K562 (cell line): ENCODE measurements around the gene FCGR3A. TPM values are rescaled to one million over a fixed set of nuclear protein-coding genes. Genes with fewer than 3 reads are reported as not detected.
"Not testable (repeated sequence)": the region's sequence is repeated elsewhere in the genome, so short reads cannot be mapped to it uniquely, and the experiment has no call there.

Experiments used
- BRD4 ChIP-seq: fragments of 200-600 bp; sonication (generic); IDR thresholded peaks from 2 replicates; pipeline ENCODE4 v1.6.1; 2017; ENCODE audit warnings: inconsistent platforms
- C11orf30 ChIP-seq: fragments of 450-650 bp; IDR thresholded peaks from 2 replicates; pipeline ENCODE4 v1.6.1; 2016; ENCODE audit warnings: low read depth, mild to moderate bottlenecking
- CBFB ChIP-seq: sonication (generic); formaldehyde crosslinking; IDR thresholded peaks from 2 replicates; pipeline ENCODE4 v1.4.0; 2020; ENCODE audit warnings: mild to moderate bottlenecking, missing genetic modification reagents
- DMBX1 ChIP-seq: fragments of 250-450 bp; sonication (Bioruptor Pico); IDR thresholded peaks from 2 replicates; pipeline ENCODE4 v1.8.0; 2022; ENCODE audit warnings: inconsistent platforms, mild to moderate bottlenecking, moderate library complexity, borderline replicate concordance
- E2F3 ChIP-seq: fragments of 250-450 bp; sonication (Bioruptor Pico); IDR thresholded peaks from 2 replicates; pipeline ENCODE4 v1.4.0; 2020; ENCODE audit warnings: mild to moderate bottlenecking
- ETV1 ChIP-seq: fragments of 450-650 bp; conservative IDR thresholded peaks from 2 replicates; pipeline ENCODE4 v1.6.1; 2016; ENCODE audit warnings: missing genetic modification characterization, control low read depth, low read depth, missing compliant biosample characterization
- FOXK1 ChIP-seq: sonication (generic); formaldehyde crosslinking; IDR thresholded peaks from 2 replicates; pipeline ENCODE4 v1.8.0; 2022; ENCODE audit warnings: missing genetic modification reagents, mild to moderate bottlenecking, borderline replicate concordance
- KDM5B ChIP-seq: fragments of 200-600 bp; sonication (generic); IDR thresholded peaks from 2 replicates; pipeline ENCODE4 v1.6.1; 2012; ENCODE audit warnings: low read depth, mild to moderate bottlenecking, moderate library complexity, low read length, control low read depth, inconsistent platforms; ENCODE audit not compliant: insufficient replicate concordance
- LEF1 ChIP-seq: fragments of 450-650 bp; IDR thresholded peaks from 2 replicates; pipeline ENCODE4 v1.6.1; 2016; ENCODE audit warnings: mild to moderate bottlenecking
- NR2C1 ChIP-seq, 2 experiments: fragments of 450-650 bp; IDR thresholded peaks; 2 replicates each; pipeline ENCODE4 v1.6.1; 2017; ENCODE audit warnings: mild to moderate bottlenecking in 2 of 2, antibody characterized with exemption in 1 of 2, inconsistent platforms in 1 of 2, missing compliant biosample characterization in 1 of 2, missing genetic modification characterization in 1 of 2
- NR2C2 ChIP-seq, 2 experiments: fragments of 200-800 bp in 1 of 2; sonication (Bioruptor generic) in 1 of 2; sonication (generic) in 1 of 2; formaldehyde crosslinking in 1 of 2; IDR thresholded peaks; 2 replicates each; pipeline versions ENCODE4 v1.6.1 to v1.8.0; 2016 to 2022; ENCODE audit warnings: mild to moderate bottlenecking in 1 of 2, missing compliant biosample characterization in 1 of 2, missing genetic modification characterization in 1 of 2, missing genetic modification reagents in 1 of 2
- OTX1 ChIP-seq: fragments of 450-650 bp; formaldehyde crosslinking; IDR thresholded peaks from 2 replicates; pipeline ENCODE4 v1.4.0; 2022; ENCODE audit warnings: mild to moderate bottlenecking
- REST ChIP-seq, 2 experiments: fragments of 450-650 bp; formaldehyde crosslinking in 1 of 2; IDR thresholded peaks; 2 replicates each; pipeline versions ENCODE4 v1.4.0 to v1.6.1; 2014 to 2020; ENCODE audit warnings: mild to moderate bottlenecking in 2 of 2, borderline replicate concordance in 1 of 2, low read depth in 1 of 2
- RNF2 ChIP-seq: sonication (generic); IDR thresholded peaks from 2 replicates; pipeline ENCODE4 v1.6.1; 2016
- polyA plus RNA-seq, 8 experiments: library from polyadenylated mRNA; depleted of rRNA in 4 of 8; stranded (reverse) in 5 of 8; unstranded in 3 of 8; fragments of >200 nt; fragmentation: Nextera tagmentation in 2 of 8; fragmentation: Illumina TruSeq in 1 of 8; extraction: Ambion mirVana in 2 of 8; extraction: Trizol in 1 of 8; gene quantifications; 2 replicates each; pipeline versions ENCODE4 v1.2.1 to v1.2.3, GENCODE V29; 2011 to 2014; ENCODE audit warnings: inconsistent platforms in 1 of 8, missing spikeins in 1 of 8
- total RNA-seq, 7 experiments: library from RNA; depleted of rRNA in 6 of 7; stranded (reverse); fragments of >200 nt in 6 of 7; fragmentation: Illumina TruSeq in 2 of 7; extraction: Trizol in 2 of 7; gene quantifications; 2 replicates each; pipeline versions ENCODE4 v1.2.1 to v1.2.3, GENCODE V29; 2011 to 2021; ENCODE audit warnings: low replicate concordance in 1 of 7

Gene FCGR3A
- total and polyA plus RNA-seq, 9 of the 15 experiments (the other 6 are each of a cell fraction or from before 2014, with no cell fraction given), result 0.04 to 0.29 (median 0.14) TPM; not detected in 3

- TF ChIP-seq REST (IDR thresholded peaks at IDR 0.05; ENCODE audit: borderline replicate concordance) (peak; percentile 51), NR2C2 (tag; IDR thresholded peaks at IDR 0.05) (peak; percentile 50), DMBX1 (CRISPR knock-in tag) (0 out of 2 replicates have a peak, but pooled peaks have one; percentile 29), E2F3 (CRISPR knock-in tag) (peak; percentile 75; the same call in 1 of the 2 replicates), LEF1 (0 out of 2 replicates have a peak, but pooled peaks have one; percentile 15), RNF2 (peak; percentile 70; the same call in 1 of the 2 replicates), OTX1 (CRISPR knock-in tag) (0 out of 2 replicates have a peak, but pooled peaks have one; percentile 35), FOXK1 (CRISPR knock-in tag) (peak; percentile 40; the same call in 1 of the 2 replicates), ETV1 (tag) (peak; percentile 95), BRD4 (peak; percentile 84; the same call in 1 of the 2 replicates), NR2C1 (tag; IDR thresholded peaks at IDR 0.05) (0 out of 2 replicates have a peak, but pooled peaks have one; percentile 37), C11orf30 (peak; percentile 99), CBFB (CRISPR knock-in tag) (peak; percentile 92), KDM5B (peak; percentile 78)
- not testable (repeated sequence) for TF ChIP-seq REST (CRISPR knock-in tag; IDR thresholded peaks at IDR 0.05; ENCODE audit: low read depth); NR2C2 (CRISPR knock-in tag; IDR thresholded peaks at IDR 0.05); NR2C1 (IDR thresholded peaks at IDR 0.05)
These were observed 9.7 kb downstream of the FCGR3A start (continued) for GRCh38 chr1:161539731-161540569.
